NB4 (cell line): ENCODE results near the gene AP2M1.

Experiments used
- DNase-seq: peaks from one replicate; pipeline ENCODE4 v3.0.0; 2010; ENCODE audit warnings: low read depth
- H3K4me3 ChIP-seq: one replicate; pipeline ENCODE4 v1.5.1; 2011; ENCODE audit warnings: mild to moderate bottlenecking, low read depth, low read length, moderate library complexity
- CTCF ChIP-seq: IDR thresholded peaks from one replicate; pipeline ENCODE4 v1.5.1; 2012; ENCODE audit warnings: low read depth, low read length
- MAX ChIP-seq: IDR thresholded peaks from 2 replicates; pipeline ENCODE4 v1.6.1; 2011; ENCODE audit warnings: low read depth, low read length
- MYC ChIP-seq: IDR thresholded peaks from 2 replicates; pipeline ENCODE4 v1.6.1; 2011; ENCODE audit warnings: low read depth, low read length
- POLR2A ChIP-seq: IDR thresholded peaks from 2 replicates; pipeline ENCODE4 v1.6.1; 2011; ENCODE audit warnings: mild to moderate bottlenecking; ENCODE audit not compliant: insufficient read length; ENCODE audit errors: extremely low read depth

The AP2M1 gene

GRCh38 chr3:184233127-184233843 is 58.6 kb downstream of the AP2M1 start:
- no peak for DNase-seq
- no peak for TF ChIP-seq MAX
- no peak for TF ChIP-seq MYC
- TF ChIP-seq POLR2A = no peak
- TF ChIP-seq CTCF = no peak
- no peak overlapping the region for H3K4me3 ChIP-seq
